Raji (cell line): Measurements from ENCODE around the gene BTF3.
A peak's percentile ranks its signal among the peaks of the same experiment; 100 is the strongest.

ENCODE experiments used
- POLR2A ChIP-seq: IDR thresholded peaks from 2 replicates; pipeline ENCODE4 v1.6.1; 2011; ENCODE audit warnings: low read depth, low read length, control low read depth; ENCODE audit not compliant: insufficient read depth

Gene BTF3

GRCh38 chr5:73501406-73501805 is 3.2 kb downstream of the BTF3 start:
- TF ChIP-seq POLR2A = no peak

- no peak for TF ChIP-seq POLR2A
Measured at GRCh38 chr5:73506459-73506955, 8.3 kb downstream of the BTF3 start.

GRCh38 chr5:73507062-73507461 is 8.8 kb downstream of the BTF3 start:
- no peak for TF ChIP-seq POLR2A

- no peak for TF ChIP-seq POLR2A
Measured at GRCh38 chr5:73513996-73514395, 15.8 kb downstream of the BTF3 start.

- no peak for TF ChIP-seq POLR2A
Measured at GRCh38 chr5:73514418-73514817, 16.2 kb downstream of the BTF3 start.

GRCh38 chr5:73515232-73515631 is 17.0 kb downstream of the BTF3 start:
- no peak for TF ChIP-seq POLR2A

GRCh38 chr5:73519531-73520283 is 21.5 kb downstream of the BTF3 start:
- TF ChIP-seq POLR2A = peak; percentile 52

GRCh38 chr5:73522989-73523388 is 24.7 kb downstream of the BTF3 start:
- no peak for TF ChIP-seq POLR2A

- no peak for TF ChIP-seq POLR2A
Measured at GRCh38 chr5:73523861-73524260, 25.6 kb downstream of the BTF3 start.

- no peak for TF ChIP-seq POLR2A
Measured at GRCh38 chr5:73525606-73526203, 27.5 kb downstream of the BTF3 start.

- no peak for TF ChIP-seq POLR2A
Measured at GRCh38 chr5:73528248-73528647, 30.0 kb downstream of the BTF3 start.

GRCh38 chr5:73529081-73529480 is 30.8 kb downstream of the BTF3 start:
- TF ChIP-seq POLR2A = no peak

GRCh38 chr5:73531356-73531755 is 33.1 kb downstream of the BTF3 start:
- no peak for TF ChIP-seq POLR2A

GRCh38 chr5:73532195-73532594 is 34.0 kb downstream of the BTF3 start:
- TF ChIP-seq POLR2A = no peak

- TF ChIP-seq POLR2A = no peak
Measured at GRCh38 chr5:73534011-73534644, 35.9 kb downstream of the BTF3 start.

GRCh38 chr5:73534971-73535370 is 36.7 kb downstream of the BTF3 start:
- no peak for TF ChIP-seq POLR2A
